ENCODE measurements around the gene NELL1.
A peak's percentile ranks its signal among the peaks of the same experiment; 100 is the strongest.
"Not testable (repeated sequence)": the region's sequence is repeated elsewhere in the genome, so short reads cannot be mapped to it uniquely, and the experiment has no call there.

The NELL1 gene

GRCh38 chr11:21122523-21122922 lies 453.1 kb downstream of the NELL1 start:
- no peak for DNase-seq

DNA sequence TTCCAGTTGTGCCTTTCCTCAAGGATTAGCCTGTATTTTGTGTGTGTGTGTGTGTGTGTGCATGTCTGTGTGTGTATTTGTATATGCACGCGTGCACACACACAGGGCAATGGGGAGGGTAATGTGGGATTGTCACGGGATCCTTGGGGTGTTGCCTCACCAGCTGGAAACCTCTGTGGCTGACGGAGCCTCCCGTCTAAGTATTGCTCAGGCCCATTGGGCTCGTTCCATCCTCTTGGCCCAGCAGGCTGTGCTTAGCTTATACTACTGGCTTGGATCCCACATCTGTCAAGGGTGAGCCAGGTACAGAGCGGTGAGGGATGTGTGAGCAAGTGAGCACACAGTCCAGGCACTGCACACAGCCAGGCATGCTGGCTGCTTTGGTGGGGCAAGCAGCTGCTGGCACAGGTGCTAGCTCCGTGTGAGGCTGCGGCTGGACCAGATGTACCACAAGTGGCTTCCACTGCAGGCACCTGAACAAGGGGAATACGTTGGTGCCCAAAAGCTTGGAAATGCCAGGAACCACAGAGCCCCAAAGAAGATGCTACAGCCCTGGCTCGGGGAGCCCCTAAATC lies 462.8 kb downstream of the NELL1 start:
- no peak for DNase-seq

DNA sequence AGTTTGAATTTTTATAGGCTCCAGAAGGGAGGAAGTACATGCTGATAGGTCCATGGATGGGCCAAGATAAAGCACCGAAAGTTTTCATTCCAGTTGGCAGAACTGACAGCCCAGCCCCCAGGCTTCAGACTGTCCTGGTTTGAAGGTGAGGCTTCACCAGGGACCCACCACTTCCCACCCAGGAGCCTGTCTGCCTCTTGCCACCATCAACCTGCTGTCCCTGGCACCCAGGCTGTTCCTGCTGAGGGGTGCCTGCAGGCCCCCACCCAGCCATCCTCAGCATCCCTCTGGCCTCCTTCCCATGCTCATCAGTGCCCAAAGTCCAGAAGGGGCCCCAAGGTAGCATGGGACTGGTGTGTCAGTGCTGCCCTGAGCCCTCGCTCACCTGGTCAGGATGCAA lies 463.9 kb downstream of the NELL1 start:
- DNase-seq: no peak

- DNase-seq: no peak
These were observed 464.3 kb downstream of the NELL1 start for GRCh38 chr11:21133722-21134121.

GRCh38 chr11:21137803-21138202 lies 468.4 kb downstream of the NELL1 start:
- DNase-seq: no peak

- DNase-seq: not testable (repeated sequence)
These were observed 472.2 kb downstream of the NELL1 start for GRCh38 chr11:21141557-21141956.

DNA sequence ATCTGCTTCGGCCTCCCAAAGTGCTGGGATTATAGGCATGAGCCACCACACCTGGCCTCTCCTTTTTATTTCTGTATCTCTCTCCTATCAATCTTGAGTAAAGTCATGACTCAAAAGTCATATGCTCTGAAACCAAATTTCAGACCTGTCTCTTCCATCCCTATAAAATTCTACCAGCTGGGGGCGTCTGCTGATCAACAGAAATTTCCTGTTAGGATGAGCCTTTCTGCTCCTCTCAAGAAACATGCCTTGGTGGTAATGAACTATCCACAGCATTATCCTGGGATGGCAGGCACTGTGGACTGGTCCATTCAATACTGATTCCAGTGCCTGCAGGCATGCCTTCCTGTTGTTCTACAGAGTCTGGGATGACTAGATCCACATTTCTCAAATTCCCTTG lies 472.6 kb downstream of the NELL1 start:
- peak; percentile 7 for DNase-seq

DNA sequence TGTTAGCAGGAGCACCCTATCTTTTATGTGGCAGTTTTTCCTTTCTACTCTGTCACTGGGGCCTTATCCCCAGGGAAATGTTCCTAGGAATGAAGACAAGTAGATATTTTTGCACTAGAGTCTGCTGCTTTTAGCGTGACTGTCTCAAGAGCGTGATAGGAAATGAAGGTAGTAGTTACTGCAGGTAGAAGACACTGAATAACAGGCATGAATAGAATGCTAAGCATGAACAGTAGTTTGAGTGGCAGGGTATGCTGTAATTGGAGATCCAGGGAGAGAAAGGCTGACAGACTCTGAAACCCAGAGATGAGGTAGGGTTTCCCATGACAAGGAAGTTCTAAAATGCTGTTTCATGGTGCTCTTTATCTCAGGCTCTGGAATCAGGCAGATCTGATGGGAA lies 475.1 kb downstream of the NELL1 start:
- DNase-seq: no peak

DNA sequence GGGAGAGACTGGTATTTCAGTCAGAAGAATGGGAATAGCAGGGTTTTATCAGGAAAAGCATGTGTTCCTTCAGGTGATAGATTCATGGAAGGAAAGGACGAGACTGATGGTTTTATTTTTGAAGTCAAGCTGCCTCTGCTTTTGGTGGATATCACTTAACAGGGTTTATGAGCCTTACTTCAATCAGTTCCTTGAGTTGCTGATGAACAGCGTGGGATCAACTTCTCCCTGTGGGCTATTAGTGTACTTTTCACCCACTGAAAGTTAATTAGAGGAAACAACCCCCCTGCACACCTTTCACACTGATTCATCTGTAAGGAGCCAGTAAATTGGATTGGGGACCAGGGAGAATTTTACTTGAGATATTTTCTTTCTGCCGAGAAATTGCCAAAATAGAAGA lies 479.0 kb downstream of the NELL1 start:
- DNase-seq: no peak

DNA sequence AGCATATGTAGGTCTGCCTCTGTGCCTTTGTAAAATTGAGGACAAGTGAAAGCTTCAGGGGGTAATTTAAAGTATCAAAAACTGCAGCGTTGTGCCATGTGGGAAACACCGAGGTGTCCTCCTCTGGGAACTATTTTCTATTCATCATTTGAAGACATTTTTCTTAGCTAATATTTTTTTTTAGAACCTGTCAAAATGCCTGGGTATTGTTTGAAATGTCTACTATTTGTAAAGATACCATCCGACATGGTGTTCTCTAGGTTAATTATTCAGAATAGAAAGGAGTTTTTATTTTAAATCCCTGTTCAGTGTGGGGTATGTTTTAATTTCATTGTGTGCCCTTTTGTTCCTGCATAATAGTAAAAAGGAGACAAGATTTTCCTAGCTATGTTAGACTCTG lies 490.8 kb downstream of the NELL1 start:
- no peak for DNase-seq

GRCh38 chr11:21169639-21170038 lies 500.3 kb downstream of the NELL1 start:
- DNase-seq: no peak

GRCh38 chr11:21173476-21173875 lies 504.1 kb downstream of the NELL1 start:
- peak; percentile 20 for DNase-seq

DNA sequence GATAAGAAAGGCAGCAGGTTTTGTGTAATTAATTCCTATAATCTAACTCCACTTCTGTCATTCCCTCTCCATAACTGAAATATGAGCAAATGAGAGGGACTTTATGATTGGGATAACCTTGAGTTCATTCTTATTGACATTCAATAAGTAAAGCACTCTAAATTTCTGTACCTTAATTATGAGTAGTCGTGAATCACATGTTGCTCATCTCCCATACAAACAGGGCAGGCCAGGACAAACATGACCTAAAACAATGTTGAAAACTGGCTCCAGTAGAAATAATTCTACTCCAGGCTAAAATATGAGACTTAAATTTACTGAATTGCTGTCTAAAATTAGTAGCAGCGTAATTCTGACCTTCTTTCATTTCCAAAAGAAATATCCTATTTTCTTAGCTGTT lies 505.4 kb downstream of the NELL1 start:
- no peak for DNase-seq

GRCh38 chr11:21177379-21177778 lies 508.0 kb downstream of the NELL1 start:
- no peak for DNase-seq

GRCh38 chr11:21179770-21180169 lies 510.4 kb downstream of the NELL1 start:
- no peak for DNase-seq

DNA sequence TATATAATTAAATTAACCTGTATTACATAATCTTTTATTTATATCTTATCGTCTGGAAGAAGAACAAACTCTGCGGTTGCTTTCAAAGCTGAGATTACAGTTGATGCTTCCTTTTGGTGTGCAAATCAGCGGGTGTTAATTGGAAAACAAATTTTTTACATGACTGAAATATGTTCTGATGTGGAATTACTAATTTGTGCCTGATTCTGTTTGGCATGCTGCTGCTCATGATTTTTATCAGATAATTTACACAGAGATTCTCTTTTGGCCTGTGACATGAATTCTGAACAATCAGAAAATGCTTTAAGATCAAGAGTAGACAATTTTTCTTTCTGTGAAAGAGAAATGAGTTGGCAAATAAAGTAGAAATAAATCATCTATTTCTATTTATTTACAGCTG lies 510.8 kb downstream of the NELL1 start:
- DNase-seq: no peak

DNA sequence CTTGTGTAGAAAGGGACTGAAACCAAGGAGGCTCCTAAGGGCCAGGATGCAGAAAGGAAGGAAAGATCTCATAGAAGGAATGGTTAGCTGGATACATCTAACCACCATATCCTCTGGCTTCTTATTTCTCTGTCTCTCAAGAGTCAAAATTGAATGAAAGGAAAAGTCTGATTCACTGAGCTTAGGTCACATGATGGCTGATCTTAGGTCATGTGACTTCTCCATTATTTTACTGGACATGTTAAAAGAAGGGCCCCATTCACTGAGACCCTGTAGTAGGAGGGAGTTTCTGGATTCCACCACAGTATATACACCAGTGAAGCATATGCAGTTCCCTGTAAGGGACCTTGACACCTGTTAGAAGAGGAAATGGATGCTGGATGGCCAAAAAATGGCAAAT lies 516.6 kb downstream of the NELL1 start:
- DNase-seq: no peak

GRCh38 chr11:21190181-21190580 lies 520.8 kb downstream of the NELL1 start:
- DNase-seq: no peak

- DNase-seq: no peak
These were observed 526.6 kb downstream of the NELL1 start for GRCh38 chr11:21195995-21196394.

DNA sequence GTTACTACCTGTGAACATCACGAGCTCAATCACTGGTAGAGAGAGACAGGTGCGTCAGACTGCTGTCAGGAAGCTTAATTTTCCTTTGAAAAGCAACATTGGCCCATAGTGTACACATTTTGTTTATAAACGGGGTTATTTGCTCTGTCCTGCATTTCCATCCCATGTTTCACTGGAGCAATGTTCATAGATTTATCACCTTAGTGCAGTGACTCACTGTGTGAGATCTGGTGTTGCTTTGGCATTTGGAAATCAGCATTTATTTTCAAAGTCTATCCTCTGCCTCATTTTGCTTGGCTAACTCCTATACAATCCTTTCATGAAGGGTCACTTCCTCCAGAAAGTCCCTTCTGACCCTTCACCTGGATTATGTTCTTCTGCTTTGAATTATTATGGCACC lies 529.1 kb downstream of the NELL1 start:
- no peak for DNase-seq

GRCh38 chr11:21205205-21205604 lies 535.8 kb downstream of the NELL1 start:
- no peak for DNase-seq

DNA sequence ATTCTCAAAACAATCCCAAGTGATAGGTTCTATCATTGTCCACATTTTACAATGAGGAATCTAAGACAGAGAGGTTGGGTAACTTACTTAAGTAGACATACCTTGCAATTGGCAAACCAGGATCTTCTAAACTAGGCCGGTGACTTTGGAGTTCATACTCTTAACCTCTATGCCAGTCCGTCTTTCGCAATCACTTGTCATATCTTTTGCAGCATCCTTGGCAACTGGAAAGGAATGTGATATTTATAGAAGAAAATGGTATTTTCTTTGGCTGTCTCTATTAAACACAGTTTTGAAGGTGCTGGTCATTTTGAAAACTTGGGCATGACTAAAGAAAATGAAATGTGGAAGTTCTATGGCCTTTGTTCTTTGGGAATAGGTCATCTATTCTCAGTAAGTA lies 556.5 kb downstream of the NELL1 start:
- DNase-seq: no peak

- DNase-seq: no peak
These were observed 559.8 kb downstream of the NELL1 start for GRCh38 chr11:21229224-21229623.

DNA sequence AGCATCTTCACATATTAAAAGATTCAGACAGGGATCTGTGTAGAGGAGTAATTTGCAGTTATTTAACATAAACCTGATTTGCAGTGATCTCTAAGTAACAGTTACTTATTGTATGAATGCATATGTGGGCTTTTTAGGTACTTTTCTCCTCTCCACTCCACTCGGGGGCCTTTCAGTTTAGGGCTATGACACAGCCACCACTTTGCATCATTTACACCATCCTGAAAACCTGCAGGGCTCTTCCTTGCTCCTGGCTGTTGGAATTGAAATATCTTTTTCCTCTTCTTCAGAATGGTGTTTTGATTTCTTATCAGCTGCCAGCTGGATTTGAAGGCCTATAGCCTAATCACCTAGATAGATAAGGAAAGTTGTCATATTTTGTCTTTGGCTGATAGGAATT lies 580.8 kb downstream of the NELL1 start:
- no peak for DNase-seq

DNA sequence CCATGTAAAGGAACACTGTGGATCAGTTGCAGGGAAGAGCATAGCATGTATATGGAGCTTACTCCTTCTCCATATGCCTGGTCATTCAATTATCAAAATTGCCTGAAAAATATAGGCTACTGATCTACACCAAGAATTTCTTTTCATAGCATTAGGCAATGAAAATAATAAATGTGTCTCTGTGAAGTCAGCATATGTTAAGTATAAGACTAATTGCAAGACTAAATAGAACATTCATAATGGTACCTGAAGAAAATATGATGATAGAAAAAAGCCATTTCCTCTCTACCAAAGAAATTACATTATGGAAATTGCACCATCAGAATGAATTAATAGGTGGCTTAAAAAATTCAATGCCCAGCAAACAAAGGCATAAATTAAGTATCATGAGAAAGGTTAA lies 584.7 kb downstream of the NELL1 start:
- no peak for DNase-seq

DNA sequence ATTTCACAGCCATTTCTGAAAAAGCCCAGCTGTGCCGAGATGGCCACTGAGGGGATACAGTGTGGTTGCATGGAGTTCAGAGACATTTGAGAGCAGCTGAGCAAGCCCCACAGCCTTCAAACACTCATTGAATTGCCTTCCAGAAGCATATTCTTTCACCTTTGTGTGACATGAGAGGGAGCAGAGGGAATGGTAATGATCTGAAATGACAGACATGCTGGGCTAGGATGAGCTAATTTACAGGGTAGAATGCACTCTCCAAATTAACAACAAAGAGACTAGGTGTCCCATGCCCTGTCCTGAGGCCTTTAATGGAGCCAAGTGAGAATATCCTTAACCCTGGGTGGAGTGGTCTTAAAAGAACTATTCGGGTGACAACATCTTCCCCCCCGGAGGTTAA lies 585.4 kb downstream of the NELL1 start:
- DNase-seq: no peak

Measured in NCI-H1694 treated with DMSO at 0.1 percent for 48 hours (cell line).